ENCODE data around the gene SLC41A3.

DNA sequence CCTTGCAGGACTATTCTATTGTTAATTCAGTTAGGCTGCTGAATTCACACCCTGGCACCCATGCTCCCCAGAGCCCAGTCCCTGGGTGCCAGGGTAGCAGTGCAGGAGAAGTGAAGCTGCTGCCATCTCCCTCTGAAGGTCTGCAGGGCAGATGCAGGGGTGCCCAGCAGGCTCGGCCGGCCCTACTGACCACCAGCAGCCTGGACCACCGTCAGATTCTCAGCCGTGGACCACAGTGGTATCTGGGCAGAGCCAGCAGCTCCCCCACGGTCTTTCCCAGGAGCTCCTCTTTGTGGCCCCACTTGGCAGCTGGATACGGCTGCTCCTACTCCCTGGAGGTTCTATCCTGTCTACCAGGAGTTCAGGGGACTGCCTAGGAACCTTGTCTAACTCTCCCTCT is 49.7 kb upstream of the SLC41A3 start:
- TF ChIP-seq POLR2A (IDR thresholded peaks at IDR 0.05; ENCODE audit: control extremely low read depth in 1 of 2, low read depth in 2 of 2, low read length in 2 of 2), result no peak
- TF ChIP-seq EZH2 (IDR thresholded peaks at IDR 0.05; ENCODE audit: low read depth, low read length, severe bottlenecking), result no peak
- no peak for TF ChIP-seq SP1 (IDR thresholded peaks at IDR 0.05; ENCODE audit: low read depth, low read length)
- TF ChIP-seq GABPA (IDR thresholded peaks at IDR 0.05; ENCODE audit: borderline replicate concordance, insufficient read depth, low read length), result no peak
- no peak for TF ChIP-seq ATF3 (IDR thresholded peaks at IDR 0.05; ENCODE audit: insufficient read depth, low read depth, low read length)
